Memory B cell (primary cell): ENCODE measurements around the gene PDCD1LG2.

Experiments used
- ATAC-seq: fragments of 150-1000 bp; cut with Tn5 transposase; 2 replicates; pipeline ENCODE4 v1.10.0; 2021; ENCODE audit warnings: low read depth, mild to moderate bottlenecking, moderate library complexity
- DNase-seq, 2 donors: peaks; one replicate each; pipeline ENCODE4 v3.0.0; 2022; ENCODE audit warnings: low spot score in 2 of 2
- H3K27ac Mint-ChIP-seq: one replicate; pipeline ENCODE4 v1.8.0; 2022; ENCODE audit warnings: mild to moderate bottlenecking, moderate library complexity, mixed read lengths
- H3K27me3 Mint-ChIP-seq: one replicate; pipeline ENCODE4 v1.8.0; 2022; ENCODE audit warnings: mixed read lengths
- H3K36me3 Mint-ChIP-seq: one replicate; pipeline ENCODE4 v1.8.0; 2022; ENCODE audit warnings: mild to moderate bottlenecking, mixed read lengths
- H3K4me1 Mint-ChIP-seq: one replicate; pipeline ENCODE4 v1.8.0; 2022; ENCODE audit warnings: mixed read lengths
- H3K4me3 Mint-ChIP-seq: one replicate; pipeline ENCODE4 v1.8.0; 2022; ENCODE audit warnings: mild to moderate bottlenecking, moderate library complexity, mixed read lengths
- H3K9me3 Mint-ChIP-seq: one replicate; pipeline ENCODE4 v1.8.0; 2022; ENCODE audit warnings: mixed read lengths

PDCD1LG2 gene

GRCh38 chr9:5610491-5610890 is 100.2 kb downstream of the PDCD1LG2 start:
- Mint-ChIP-seq H3K4me1 (peaks cover 30% of the 10 kb centered on the region), H3K27ac (no peak overlapping the region), H3K9me3 (no peaks in the 10 kb centered on the region), H3K27me3 (no peaks in the 10 kb centered on the region), H3K4me3 (no peak overlapping the region), H3K36me3 (peaks cover 2% of the 10 kb centered on the region)
- no peak for ATAC-seq
- DNase-seq = no peak

GRCh38 chr9:5611321-5612184 is 101.2 kb downstream of the PDCD1LG2 start:
- Mint-ChIP-seq H3K36me3 (peaks cover 2% of the 10 kb centered on the region), H3K4me1 (peaks cover 30% of the 10 kb centered on the region), H3K27ac (peak overlapping the region; percentile 60), H3K4me3 (no peak overlapping the region), H3K9me3 (no peaks in the 10 kb centered on the region), H3K27me3 (no peaks in the 10 kb centered on the region)
- DNase-seq = no peak
- no peak for ATAC-seq

GRCh38 chr9:5612185-5612530 is 101.8 kb downstream of the PDCD1LG2 start:
- peak overlapping the region; percentile 60 for H3K27ac Mint-ChIP-seq
- no peak overlapping the region for H3K4me3 Mint-ChIP-seq
- no peaks in the 10 kb centered on the region for H3K9me3 Mint-ChIP-seq

GRCh38 chr9:5614192-5614591 is 103.9 kb downstream of the PDCD1LG2 start:
- H3K27me3 Mint-ChIP-seq = no peaks in the 10 kb centered on the region
- H3K36me3 Mint-ChIP-seq = peaks cover 2% of the 10 kb centered on the region
- H3K9me3 Mint-ChIP-seq = no peaks in the 10 kb centered on the region
- H3K27ac Mint-ChIP-seq = peak overlapping the region; percentile 35
- H3K4me3 Mint-ChIP-seq = no peak overlapping the region
- ATAC-seq (no peak), DNase-seq (no peak)
- H3K4me1 Mint-ChIP-seq = peaks cover 26% of the 10 kb centered on the region

More at GRCh38 chr9:5612185-5612530, 101.8 kb downstream of the PDCD1LG2 start:
- DNase-seq (no peak), ATAC-seq (no peak)
- peaks cover 2% of the 10 kb centered on the region for H3K36me3 Mint-ChIP-seq
- no peaks in the 10 kb centered on the region for H3K27me3 Mint-ChIP-seq
- peaks cover 29% of the 10 kb centered on the region for H3K4me1 Mint-ChIP-seq

- H3K4me3 Mint-ChIP-seq = no peak overlapping the region
- ATAC-seq (no peak), DNase-seq (no peak)
- H3K4me1 Mint-ChIP-seq = peaks cover 26% of the 10 kb centered on the region
- H3K27ac Mint-ChIP-seq = peak overlapping the region; percentile 35
- no peaks in the 10 kb centered on the region for H3K27me3 Mint-ChIP-seq
- peaks cover 2% of the 10 kb centered on the region for H3K36me3 Mint-ChIP-seq
- H3K9me3 Mint-ChIP-seq = no peaks in the 10 kb centered on the region
Measured at GRCh38 chr9:5614985-5615384, 104.7 kb downstream of the PDCD1LG2 start.

GRCh38 chr9:5617749-5618148 is 107.4 kb downstream of the PDCD1LG2 start:
- H3K4me1 Mint-ChIP-seq = peaks cover 15% of the 10 kb centered on the region
- DNase-seq (peak in 1 of 2 donors; percentile 56), ATAC-seq (peak; percentile 98)
- no peaks in the 10 kb centered on the region for H3K9me3 Mint-ChIP-seq
- no peaks in the 10 kb centered on the region for H3K27me3 Mint-ChIP-seq
- peak overlapping the region; percentile 6 for H3K4me3 Mint-ChIP-seq
- peaks cover 1% of the 10 kb centered on the region for H3K36me3 Mint-ChIP-seq
- peak overlapping the region; percentile 8 for H3K27ac Mint-ChIP-seq

- DNase-seq (no peak), ATAC-seq (no peak)
- Mint-ChIP-seq H3K27me3 (no peaks in the 10 kb centered on the region), H3K4me1 (peaks cover 11% of the 10 kb centered on the region), H3K27ac (no peak overlapping the region), H3K9me3 (no peaks in the 10 kb centered on the region), H3K4me3 (no peak overlapping the region), H3K36me3 (peaks cover 1% of the 10 kb centered on the region)
Measured at GRCh38 chr9:5620494-5620893, 110.2 kb downstream of the PDCD1LG2 start.
